HG03432 (cell line): ENCODE results near the gene DIPK1A.
A peak's percentile ranks its signal among the peaks of the same experiment; 100 is the strongest.

Experiments
- ATAC-seq: cut with Tn5 transposase; IDR thresholded peaks from one replicate; pipeline ENCODE4 v1.9.1; 2021; ENCODE audit warnings: mild to moderate bottlenecking, moderate library complexity; ENCODE audit not compliant: unreplicated experiment

DIPK1A gene

GRCh38 chr1:92879316-92879968 lies 81.8 kb downstream of the DIPK1A start:
- no peak for ATAC-seq

DNA sequence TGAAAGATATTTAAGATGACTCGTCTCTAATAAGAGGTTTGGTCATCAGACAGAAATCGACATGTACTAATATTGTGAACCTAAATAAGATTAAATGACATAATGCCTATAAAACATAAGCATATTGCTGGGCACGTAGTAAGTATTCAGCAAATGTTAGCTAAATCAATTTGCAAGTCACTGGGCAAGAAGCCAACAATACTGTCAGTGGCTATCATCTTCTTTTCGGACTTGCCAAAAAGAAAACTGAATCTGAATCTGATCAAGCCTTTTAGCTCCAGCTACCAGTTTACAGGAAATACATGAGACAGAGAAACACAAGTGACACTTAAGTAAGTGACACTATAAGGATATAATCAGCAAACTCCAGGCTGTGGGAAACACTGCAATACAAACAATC lies 83.5 kb downstream of the DIPK1A start:
- peak; percentile 72 for ATAC-seq

DNA sequence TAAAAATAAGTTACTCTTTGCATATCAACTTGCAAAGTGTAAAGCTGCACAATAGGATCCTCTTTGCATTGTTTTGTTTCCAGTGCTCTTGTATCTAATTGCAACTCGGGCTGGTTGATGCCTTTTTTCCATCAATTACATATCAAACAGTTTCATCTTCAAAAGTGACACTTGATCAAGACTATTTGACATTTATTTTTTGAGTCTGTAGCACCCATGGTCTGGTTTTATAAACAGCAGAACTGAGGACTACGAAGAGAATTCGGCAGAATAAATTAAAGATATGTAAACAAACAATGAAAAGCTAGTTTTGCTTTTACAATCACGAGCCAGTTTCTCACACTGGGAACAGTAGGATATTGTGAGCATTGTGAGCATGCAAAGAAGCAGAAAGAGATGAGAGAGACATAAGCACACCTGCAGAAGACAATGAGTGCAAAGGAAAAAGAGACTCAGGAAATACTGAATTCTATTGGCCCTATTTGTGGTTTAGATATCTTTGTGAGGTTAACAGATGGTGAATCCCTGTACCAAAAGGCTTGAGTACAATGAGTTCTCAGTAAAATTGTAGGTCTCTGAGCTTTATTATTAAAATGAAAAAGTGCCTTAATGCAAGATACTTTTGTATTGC lies 84.1 kb downstream of the DIPK1A start:
- ATAC-seq: no peak

DNA sequence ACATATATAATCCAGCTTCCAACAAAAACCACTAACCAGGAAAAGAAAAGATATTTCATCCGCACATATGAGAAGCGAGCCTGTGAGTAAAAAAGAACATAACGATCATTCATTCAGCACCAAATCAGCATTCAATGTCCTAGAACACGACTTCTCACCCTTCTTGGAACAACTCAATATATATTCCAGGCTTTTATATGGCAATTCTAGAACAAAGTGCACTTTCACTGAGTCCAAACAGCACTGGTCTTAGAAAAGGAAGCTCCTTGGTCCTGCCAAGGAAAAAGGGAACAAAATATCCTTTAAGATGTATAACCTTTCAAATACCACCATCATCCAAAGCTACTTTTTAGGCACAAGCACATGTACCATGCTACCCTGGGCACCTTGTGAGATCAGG lies 84.9 kb downstream of the DIPK1A start:
- no peak for ATAC-seq

DNA sequence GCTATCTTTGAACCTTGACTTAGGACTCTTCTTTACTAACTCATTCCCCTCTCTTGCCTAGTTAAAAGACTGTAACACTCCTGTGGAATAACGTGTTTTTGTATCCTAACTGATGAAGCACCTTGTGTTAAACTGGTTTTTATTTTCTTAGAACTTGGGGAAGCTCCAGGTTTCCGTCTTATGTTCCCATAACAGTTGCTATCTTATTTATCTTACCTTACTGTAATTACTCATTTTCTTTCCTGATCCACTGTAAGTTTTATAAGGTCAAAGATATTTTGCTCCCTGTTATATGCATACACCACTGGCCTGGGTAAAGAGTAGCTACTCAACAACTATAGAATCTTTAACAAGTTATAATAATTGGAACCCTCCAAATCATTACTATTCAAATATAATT lies 86.3 kb downstream of the DIPK1A start:
- no peak for ATAC-seq

DNA sequence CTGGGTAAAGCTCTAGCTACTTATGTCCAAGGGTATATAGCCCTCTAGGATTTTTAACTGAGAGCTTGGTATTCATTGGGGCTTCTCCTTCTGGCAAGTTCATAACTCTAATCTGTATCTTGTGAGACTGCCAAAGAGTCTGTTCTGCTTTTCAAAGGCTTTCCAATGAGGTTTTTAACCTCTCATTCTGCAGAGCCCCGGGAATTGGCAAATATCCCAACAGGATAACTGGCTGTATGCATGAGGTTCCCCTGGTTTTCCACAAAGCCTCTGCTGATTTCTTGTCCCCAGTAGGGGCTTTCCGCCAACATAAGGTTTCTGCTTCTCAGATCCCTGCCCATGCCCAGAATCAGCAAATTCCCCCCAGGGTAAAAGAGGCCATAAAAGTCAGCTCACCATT lies 88.5 kb downstream of the DIPK1A start:
- no peak for ATAC-seq

DNA sequence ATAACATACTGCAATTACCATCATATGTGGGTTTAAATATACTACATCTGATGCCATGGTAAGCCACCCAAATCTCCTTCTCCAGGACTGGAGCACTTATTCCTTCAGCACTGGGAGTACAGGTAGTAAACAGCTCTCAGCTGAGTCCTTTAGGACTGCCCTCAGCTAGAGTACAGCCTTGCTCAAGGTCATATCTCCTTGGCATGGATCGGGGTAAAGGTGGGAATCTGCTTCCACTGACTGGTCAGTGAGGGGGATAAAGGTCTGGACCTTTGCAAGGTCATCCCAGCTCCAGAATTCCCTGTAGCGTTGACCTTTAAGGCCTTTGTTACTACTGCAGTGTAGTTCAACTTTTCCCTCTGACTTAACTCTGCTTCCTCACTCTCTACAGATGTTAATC lies 90.7 kb downstream of the DIPK1A start:
- no peak for ATAC-seq

DNA sequence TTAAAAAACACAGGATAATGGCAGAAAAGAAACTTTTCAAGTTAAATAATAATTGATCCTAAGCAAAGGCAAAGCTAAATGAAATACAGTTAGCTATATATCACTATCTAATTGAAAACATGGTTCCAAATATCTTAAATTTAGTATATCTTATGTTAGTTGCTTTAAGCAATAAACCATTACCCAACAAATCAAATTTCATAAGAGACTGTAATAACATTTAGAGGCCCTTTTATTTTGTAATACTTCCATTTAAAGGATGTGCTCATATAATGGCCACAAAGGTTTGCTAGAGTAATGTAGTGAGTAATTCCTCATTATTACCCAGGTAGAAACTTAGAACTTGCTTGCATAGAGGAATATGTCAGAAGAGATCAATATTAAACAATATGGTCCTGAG lies 97.1 kb downstream of the DIPK1A start:
- no peak for ATAC-seq

GRCh38 chr1:92862605-92863004 lies 98.7 kb downstream of the DIPK1A start:
- ATAC-seq: no peak

- peak; percentile 14 for ATAC-seq
These were observed 101.7 kb downstream of the DIPK1A start for GRCh38 chr1:92859400-92860039.

GRCh38 chr1:92858564-92859399 lies 102.5 kb downstream of the DIPK1A start:
- peak; percentile 76 for ATAC-seq

DNA sequence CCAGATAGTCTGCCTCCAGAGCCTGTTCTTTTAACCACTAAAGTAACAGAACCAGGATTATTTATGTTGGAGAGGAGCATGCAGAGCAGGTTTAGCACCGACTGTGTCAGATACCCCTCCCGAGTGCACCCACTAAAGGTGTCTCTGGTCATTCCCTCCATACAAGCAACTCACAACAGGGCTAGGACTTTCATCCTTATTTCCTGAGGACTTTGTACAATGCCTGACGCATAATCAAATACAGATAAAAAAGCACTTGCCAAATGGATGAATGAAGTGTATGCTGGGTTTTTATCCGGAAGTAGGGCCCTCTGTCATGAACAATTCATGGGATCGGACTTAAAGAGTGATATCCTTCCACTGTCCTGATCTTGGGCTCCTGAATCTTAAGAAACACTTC lies 103.4 kb downstream of the DIPK1A start:
- ATAC-seq: no peak

DNA sequence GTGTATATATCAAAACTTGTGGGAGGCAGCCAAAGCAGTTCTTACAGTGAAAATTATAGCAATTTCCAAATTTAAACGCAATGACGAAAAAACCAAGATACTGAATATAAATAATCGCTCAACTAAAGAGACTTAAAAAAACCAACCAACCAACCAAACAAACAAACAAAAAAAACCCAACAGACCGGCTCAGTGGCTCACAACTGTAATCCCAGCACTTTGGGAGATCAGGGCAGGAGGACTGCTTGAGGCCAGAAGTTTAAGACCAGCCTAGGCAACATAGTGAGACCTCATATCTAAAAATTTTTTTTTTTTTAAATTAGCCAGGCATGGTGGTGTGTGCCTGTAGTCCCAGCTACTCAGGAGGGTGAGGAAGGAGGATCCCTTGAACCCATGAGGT lies 106.0 kb downstream of the DIPK1A start:
- no peak for ATAC-seq

DNA sequence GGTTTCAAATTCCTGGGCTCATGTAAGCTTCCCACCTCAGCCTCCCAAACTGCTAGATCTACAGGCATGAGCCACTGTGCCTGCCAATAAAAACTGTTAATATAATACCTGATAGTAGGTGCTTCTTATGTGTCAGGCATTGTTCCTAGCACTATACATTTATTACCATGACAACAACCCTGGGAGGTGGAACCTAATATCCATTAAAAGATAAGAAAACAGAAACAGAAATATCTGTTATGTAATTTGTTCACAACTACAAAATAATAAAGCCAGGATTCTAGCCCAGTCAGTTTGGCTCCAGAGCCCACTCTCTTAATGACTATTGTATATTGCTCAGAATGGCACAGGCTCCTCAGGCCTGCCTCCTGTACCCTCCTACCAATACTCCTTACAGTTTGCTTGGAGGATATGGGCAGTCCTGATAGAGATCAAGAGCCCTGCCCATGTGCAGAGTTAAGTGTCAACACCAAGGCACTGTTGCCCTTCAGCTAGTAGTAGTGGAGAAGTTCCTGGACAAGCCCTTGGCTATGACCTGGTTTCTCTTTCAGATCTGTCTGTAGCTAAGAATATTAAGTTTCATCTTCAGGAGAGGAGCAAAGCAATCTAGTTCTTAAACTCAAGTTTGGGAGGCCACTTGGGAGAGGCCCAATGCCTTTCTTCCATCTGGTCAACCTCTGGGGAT lies 107.0 kb downstream of the DIPK1A start:
- no peak for ATAC-seq

DNA sequence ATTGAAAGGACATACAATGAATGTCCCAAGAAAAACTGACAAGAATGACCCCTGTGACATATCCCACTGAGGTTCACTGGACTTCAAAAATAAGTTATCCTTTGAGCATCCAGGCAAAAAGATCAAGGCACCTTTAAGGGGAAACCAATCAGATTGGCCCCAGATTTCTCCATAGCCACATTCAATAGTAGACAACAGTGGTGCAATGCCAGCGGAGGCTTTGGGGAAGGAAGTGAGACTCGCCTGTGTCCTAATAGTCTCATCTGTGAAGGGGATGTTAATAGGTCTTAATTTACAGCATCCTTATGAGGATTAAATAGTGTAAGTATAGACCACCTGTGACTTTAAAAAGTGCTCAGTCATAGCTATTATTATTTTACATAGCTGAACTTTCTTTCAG lies 108.0 kb downstream of the DIPK1A start:
- no peak for ATAC-seq

- ATAC-seq: no peak
These were observed 109.5 kb downstream of the DIPK1A start for GRCh38 chr1:92851729-92852128.

- ATAC-seq: no peak
These were observed 111.2 kb downstream of the DIPK1A start for GRCh38 chr1:92850019-92850418.

GRCh38 chr1:92848201-92848600 lies 113.1 kb downstream of the DIPK1A start:
- ATAC-seq: no peak

DNA sequence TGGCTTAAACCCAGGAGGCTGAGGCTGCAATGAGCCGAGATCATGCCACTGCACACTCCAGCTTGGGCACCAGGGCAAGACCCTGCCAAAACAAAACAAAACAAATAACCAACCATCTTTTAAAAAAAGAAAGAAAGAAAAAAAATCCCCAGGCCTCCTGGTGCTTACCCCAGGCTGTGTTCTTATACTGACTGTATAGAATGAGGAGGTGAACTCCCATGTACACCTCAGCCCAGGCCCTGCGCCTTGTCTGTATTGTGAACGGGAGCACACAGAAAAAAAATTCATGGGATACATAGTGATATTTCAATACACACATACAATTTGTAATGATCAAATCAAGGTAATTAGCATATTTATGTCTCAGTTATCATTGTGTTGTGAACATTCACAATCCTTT lies 115.4 kb downstream of the DIPK1A start:
- ATAC-seq: no peak

DNA sequence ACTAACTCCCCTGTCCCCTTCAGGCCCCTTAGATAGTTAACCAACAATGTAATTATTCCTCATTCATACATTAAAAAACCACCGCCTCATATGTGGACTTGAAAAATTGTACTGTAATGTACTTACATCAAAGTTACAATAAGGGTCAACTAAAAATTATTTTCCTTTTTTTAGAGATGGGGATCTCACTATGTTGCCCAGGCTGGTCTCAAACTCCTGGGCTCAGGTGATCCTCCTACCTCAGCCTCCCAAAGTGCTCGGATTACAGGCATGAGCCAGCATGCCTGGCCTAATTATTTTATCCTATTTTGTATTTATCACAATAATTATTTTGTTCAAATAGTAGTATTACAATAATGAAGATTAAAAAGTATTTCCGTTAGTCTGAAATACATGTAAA lies 116.8 kb downstream of the DIPK1A start:
- no peak for ATAC-seq
